ENCODE measurements around the gene ZNF311. TPM values are rescaled to one million over a fixed set of nuclear protein-coding genes. Genes with fewer than 3 reads are reported as not detected.

Gene ZNF311
- total and polyA plus RNA-seq, 2 donors, result 0.76 to 0.80 TPM

- Histone ChIP-seq H3K9me3 (ENCODE audit: control insufficient read depth in 2 of 2, insufficient read depth in 1 of 2, low read length in 1 of 2) (peaks cover 0 to 2% of the 10 kb centered on the region in 2 donors), H3K36me3 (ENCODE audit: control insufficient read depth in 2 of 2, insufficient read depth in 2 of 2, low read length in 1 of 2) (no peaks in the 10 kb centered on the region), H3K4me3 (ENCODE audit: low read length in 2 of 2) (peak overlapping the region; percentile 13 to 32), H3K27me3 (ENCODE audit: control insufficient read depth in 2 of 2, insufficient read depth in 1 of 2, low read length in 1 of 2) (peaks cover 19 to 79% of the 10 kb centered on the region in 2 donors), H3K27ac (ENCODE audit: low read depth in 1 of 2, low read length in 1 of 2) (peak overlapping the region; percentile 42 to 66), H3K4me1 (ENCODE audit: control insufficient read depth in 2 of 2, insufficient read depth in 2 of 2, low read length in 2 of 2) (peaks cover 6 to 11% of the 10 kb centered on the region in 2 donors)
- DNase-seq (ENCODE audit: low read depth in 6 of 9, low spot score in 9 of 9), result peak in 2 of 9 donors; percentile 11 to 42
- WGBS, result 14% methylated on average over 31 of the region's 31 CpGs
These were observed 19.5 kb downstream of the ZNF311 start for GRCh38 chr6:28985462-28986164.

GRCh38 chr6:28983838-28984237 is 21.3 kb downstream of the ZNF311 start:
- 89% methylated on average over 5 of the region's 5 CpGs for WGBS
- peaks cover 6 to 15% of the 10 kb centered on the region in 2 donors for H3K4me1 ChIP-seq (ENCODE audit: control insufficient read depth in 2 of 2, insufficient read depth in 2 of 2, low read length in 2 of 2)
- no peak overlapping the region for H3K4me3 ChIP-seq (ENCODE audit: low read length in 2 of 2)

GRCh38 chr6:28982476-28983266 is 22.4 kb downstream of the ZNF311 start:
- DNase-seq (ENCODE audit: low read depth in 6 of 9, low spot score in 9 of 9), result peak in 2 of 9 donors; percentile 28 to 52
- peak overlapping the region; percentile 59 to 72 for H3K4me3 ChIP-seq (ENCODE audit: low read length in 2 of 2)
- H3K27me3 ChIP-seq (ENCODE audit: control insufficient read depth in 2 of 2, insufficient read depth in 1 of 2, low read length in 1 of 2), result peaks cover 24 to 82% of the 10 kb centered on the region in 2 donors
- peak overlapping the region; percentile 44 to 52 for H3K27ac ChIP-seq (ENCODE audit: low read depth in 1 of 2, low read length in 1 of 2)
- WGBS, result 17% methylated on average over 17 of the region's 17 CpGs
- H3K36me3 ChIP-seq (ENCODE audit: control insufficient read depth in 2 of 2, insufficient read depth in 2 of 2, low read length in 1 of 2), result no peaks in the 10 kb centered on the region
- peaks cover 0 to 9% of the 10 kb centered on the region in 2 donors for H3K4me1 ChIP-seq (ENCODE audit: control insufficient read depth in 2 of 2, insufficient read depth in 2 of 2, low read length in 2 of 2)
- peaks cover 0 to 2% of the 10 kb centered on the region in 2 donors for H3K9me3 ChIP-seq (ENCODE audit: control insufficient read depth in 2 of 2, insufficient read depth in 1 of 2, low read length in 1 of 2)

More at GRCh38 chr6:28983838-28984237, 21.3 kb downstream of the ZNF311 start:
- peaks cover 23 to 83% of the 10 kb centered on the region in 2 donors for H3K27me3 ChIP-seq (ENCODE audit: control insufficient read depth in 2 of 2, insufficient read depth in 1 of 2, low read length in 1 of 2)
- no peak for DNase-seq (ENCODE audit: low read depth in 6 of 9, low spot score in 9 of 9)
- H3K27ac ChIP-seq (ENCODE audit: low read depth in 1 of 2, low read length in 1 of 2), result no peak overlapping the region
- peaks cover 0 to 2% of the 10 kb centered on the region in 2 donors for H3K9me3 ChIP-seq (ENCODE audit: control insufficient read depth in 2 of 2, insufficient read depth in 1 of 2, low read length in 1 of 2)
- H3K36me3 ChIP-seq (ENCODE audit: control insufficient read depth in 2 of 2, insufficient read depth in 2 of 2, low read length in 1 of 2), result no peaks in the 10 kb centered on the region

- H3K9me3 ChIP-seq (ENCODE audit: control insufficient read depth in 2 of 2, insufficient read depth in 1 of 2, low read length in 1 of 2), result peaks cover 0 to 2% of the 10 kb centered on the region in 2 donors
- DNase-seq (ENCODE audit: low read depth in 6 of 9, low spot score in 9 of 9), result peak; percentile 59 to 88 (median 73)
- under 1% methylated on average over 23 of the region's 23 CpGs for WGBS
- peak overlapping the region; percentile 59 to 72 for H3K4me3 ChIP-seq (ENCODE audit: low read length in 2 of 2)
- peaks cover 29 to 82% of the 10 kb centered on the region in 2 donors for H3K27me3 ChIP-seq (ENCODE audit: control insufficient read depth in 2 of 2, insufficient read depth in 1 of 2, low read length in 1 of 2)
- peaks cover 5 to 14% of the 10 kb centered on the region in 2 donors for H3K4me1 ChIP-seq (ENCODE audit: control insufficient read depth in 2 of 2, insufficient read depth in 2 of 2, low read length in 2 of 2)
- H3K27ac ChIP-seq (ENCODE audit: low read depth in 1 of 2, low read length in 1 of 2), result peak overlapping the region; percentile 52 to 68
- no peaks in the 10 kb centered on the region for H3K36me3 ChIP-seq (ENCODE audit: control insufficient read depth in 2 of 2, insufficient read depth in 2 of 2, low read length in 1 of 2)
These were observed 23.2 kb downstream of the ZNF311 start for GRCh38 chr6:28981833-28982475.

- Histone ChIP-seq H3K27ac (ENCODE audit: low read depth in 1 of 2, low read length in 1 of 2) (peak overlapping the region in 1 of 2 donors; percentile 30), H3K27me3 (ENCODE audit: control insufficient read depth in 2 of 2, insufficient read depth in 1 of 2, low read length in 1 of 2) (peaks cover 29 to 82% of the 10 kb centered on the region in 2 donors), H3K4me1 (ENCODE audit: control insufficient read depth in 2 of 2, insufficient read depth in 2 of 2, low read length in 2 of 2) (peaks cover 5 to 14% of the 10 kb centered on the region in 2 donors), H3K4me3 (ENCODE audit: low read length in 2 of 2) (peak overlapping the region; percentile 59 to 72), H3K36me3 (ENCODE audit: control insufficient read depth in 2 of 2, insufficient read depth in 2 of 2, low read length in 1 of 2) (no peaks in the 10 kb centered on the region), H3K9me3 (ENCODE audit: control insufficient read depth in 2 of 2, insufficient read depth in 1 of 2, low read length in 1 of 2) (peaks cover 0 to 2% of the 10 kb centered on the region in 2 donors)
- under 1% methylated on average over 13 of the region's 13 CpGs for WGBS
- peak in 6 of 9 donors; percentile 31 to 80 (median 58) for DNase-seq (ENCODE audit: low read depth in 6 of 9, low spot score in 9 of 9)
These were observed 23.7 kb downstream of the ZNF311 start for GRCh38 chr6:28981431-28981832.

- Histone ChIP-seq H3K36me3 (ENCODE audit: control insufficient read depth in 2 of 2, insufficient read depth in 2 of 2, low read length in 1 of 2) (no peaks in the 10 kb centered on the region), H3K27ac (ENCODE audit: low read depth in 1 of 2, low read length in 1 of 2) (peak overlapping the region in 1 of 2 donors; percentile 30), H3K4me3 (ENCODE audit: low read length in 2 of 2) (peak overlapping the region; percentile 59 to 72), H3K4me1 (ENCODE audit: control insufficient read depth in 2 of 2, insufficient read depth in 2 of 2, low read length in 2 of 2) (peaks cover 5 to 14% of the 10 kb centered on the region in 2 donors), H3K27me3 (ENCODE audit: control insufficient read depth in 2 of 2, insufficient read depth in 1 of 2, low read length in 1 of 2) (peaks cover 30 to 82% of the 10 kb centered on the region in 2 donors), H3K9me3 (ENCODE audit: control insufficient read depth in 2 of 2, insufficient read depth in 1 of 2, low read length in 1 of 2) (peaks cover 0 to 2% of the 10 kb centered on the region in 2 donors)
- DNase-seq (ENCODE audit: low read depth in 6 of 9, low spot score in 9 of 9), result peak in 2 of 9 donors; percentile 13 to 22
- under 1% methylated on average over 16 of the region's 16 CpGs for WGBS
These were observed 24.2 kb downstream of the ZNF311 start for GRCh38 chr6:28980852-28981430.

- H3K4me3 ChIP-seq (ENCODE audit: low read length in 2 of 2), result peak overlapping the region in 1 of 2 donors; percentile 59
- peaks cover 5 to 14% of the 10 kb centered on the region in 2 donors for H3K4me1 ChIP-seq (ENCODE audit: control insufficient read depth in 2 of 2, insufficient read depth in 2 of 2, low read length in 2 of 2)
- WGBS, result 62% methylated on average over 8 of the region's 8 CpGs
- no peaks in the 10 kb centered on the region for H3K9me3 ChIP-seq (ENCODE audit: control insufficient read depth in 2 of 2, insufficient read depth in 1 of 2, low read length in 1 of 2)
- no peaks in the 10 kb centered on the region for H3K36me3 ChIP-seq (ENCODE audit: control insufficient read depth in 2 of 2, insufficient read depth in 2 of 2, low read length in 1 of 2)
- H3K27ac ChIP-seq (ENCODE audit: low read depth in 1 of 2, low read length in 1 of 2), result no peak overlapping the region
- peaks cover 30 to 81% of the 10 kb centered on the region in 2 donors for H3K27me3 ChIP-seq (ENCODE audit: control insufficient read depth in 2 of 2, insufficient read depth in 1 of 2, low read length in 1 of 2)
- DNase-seq (ENCODE audit: low read depth in 6 of 9, low spot score in 9 of 9), result no peak
These were observed 24.8 kb downstream of the ZNF311 start for GRCh38 chr6:28980137-28980851.

GRCh38 chr6:28979679-28980078 is 25.4 kb downstream of the ZNF311 start:
- no peak overlapping the region for H3K27ac ChIP-seq (ENCODE audit: low read depth in 1 of 2, low read length in 1 of 2)
- H3K27me3 ChIP-seq (ENCODE audit: control insufficient read depth in 2 of 2, insufficient read depth in 1 of 2, low read length in 1 of 2), result peaks cover 26 to 79% of the 10 kb centered on the region in 2 donors
- no peak overlapping the region for H3K4me3 ChIP-seq (ENCODE audit: low read length in 2 of 2)
- DNase-seq (ENCODE audit: low read depth in 6 of 9, low spot score in 9 of 9), result no peak
- no peaks in the 10 kb centered on the region for H3K36me3 ChIP-seq (ENCODE audit: control insufficient read depth in 2 of 2, insufficient read depth in 2 of 2, low read length in 1 of 2)
- peaks cover 5 to 14% of the 10 kb centered on the region in 2 donors for H3K4me1 ChIP-seq (ENCODE audit: control insufficient read depth in 2 of 2, insufficient read depth in 2 of 2, low read length in 2 of 2)
- WGBS, result 28% methylated on average over 2 of the region's 2 CpGs
- H3K9me3 ChIP-seq (ENCODE audit: control insufficient read depth in 2 of 2, insufficient read depth in 1 of 2, low read length in 1 of 2), result no peaks in the 10 kb centered on the region

Data from thymus (tissue), 11 donors.